ENCODE results near the gene CHRM4.

Gene CHRM4

GRCh38 chr11:46391578-46392420 is at the start of gene CHRM4:
TSS of gene CHRM4 (minus strand) at chr11:46391776. CDS start at chr11:46386557, 5,219 bp downstream.
- DNase-seq: no peak

- peak; percentile 35 for DNase-seq
Measured at GRCh38 chr11:46438211-46438610, 46.6 kb upstream of the CHRM4 start.

DNA sequence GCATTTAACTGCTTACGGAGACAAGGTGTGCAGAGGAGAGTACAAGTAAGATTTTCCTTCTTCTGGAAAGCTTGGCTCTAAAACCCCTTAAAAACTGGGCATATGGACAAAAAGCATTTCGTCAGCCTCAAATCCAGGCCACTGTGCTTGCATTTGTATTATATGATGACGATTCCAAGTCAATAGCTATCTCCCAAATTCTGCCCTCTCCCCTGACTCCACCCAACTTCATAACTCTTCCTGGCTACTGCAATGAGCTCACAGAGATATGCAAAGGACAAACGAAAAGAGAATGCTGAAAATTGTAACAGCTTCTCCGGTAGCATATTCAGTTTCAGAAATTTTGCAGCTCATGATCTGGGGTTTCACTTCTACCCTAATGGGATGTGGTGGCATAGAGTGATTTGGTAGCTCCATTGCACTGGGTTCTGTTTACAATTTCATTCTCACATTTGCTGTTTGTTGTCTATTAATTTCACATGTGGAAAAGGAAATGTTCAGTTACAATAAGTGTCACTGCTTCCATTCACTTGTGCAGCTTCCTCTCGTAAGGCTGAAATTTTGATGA is 45.6 kb upstream of the CHRM4 start:
- DNase-seq: no peak

GRCh38 chr11:46436113-46436512 is 44.5 kb upstream of the CHRM4 start:
- no peak for DNase-seq

GRCh38 chr11:46435679-46436078 is 44.1 kb upstream of the CHRM4 start:
- no peak for DNase-seq

- DNase-seq: no peak
Measured at GRCh38 chr11:46431211-46431610, 39.6 kb upstream of the CHRM4 start.

GRCh38 chr11:46429717-46430116 is 38.1 kb upstream of the CHRM4 start:
- DNase-seq: no peak

DNA sequence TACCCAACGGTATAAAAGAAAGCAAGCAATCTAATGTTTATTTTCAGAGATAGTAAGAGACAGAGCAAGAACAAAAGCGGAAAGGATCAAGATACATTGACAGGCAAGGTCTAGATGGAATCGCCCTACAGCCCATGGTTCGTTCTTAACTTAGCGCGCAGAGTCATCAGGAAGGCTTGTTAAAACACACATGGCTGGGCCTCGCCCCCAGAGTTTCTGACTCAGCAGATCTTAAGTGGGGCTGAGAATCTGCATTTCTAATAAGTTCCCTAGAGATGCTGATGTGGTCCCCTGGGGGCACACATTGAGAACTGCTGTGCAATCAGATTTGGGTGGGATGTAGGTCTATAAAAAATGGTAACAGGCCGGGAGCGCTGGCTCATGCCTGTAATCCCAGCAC is 35.8 kb upstream of the CHRM4 start:
- DNase-seq: no peak

DNA sequence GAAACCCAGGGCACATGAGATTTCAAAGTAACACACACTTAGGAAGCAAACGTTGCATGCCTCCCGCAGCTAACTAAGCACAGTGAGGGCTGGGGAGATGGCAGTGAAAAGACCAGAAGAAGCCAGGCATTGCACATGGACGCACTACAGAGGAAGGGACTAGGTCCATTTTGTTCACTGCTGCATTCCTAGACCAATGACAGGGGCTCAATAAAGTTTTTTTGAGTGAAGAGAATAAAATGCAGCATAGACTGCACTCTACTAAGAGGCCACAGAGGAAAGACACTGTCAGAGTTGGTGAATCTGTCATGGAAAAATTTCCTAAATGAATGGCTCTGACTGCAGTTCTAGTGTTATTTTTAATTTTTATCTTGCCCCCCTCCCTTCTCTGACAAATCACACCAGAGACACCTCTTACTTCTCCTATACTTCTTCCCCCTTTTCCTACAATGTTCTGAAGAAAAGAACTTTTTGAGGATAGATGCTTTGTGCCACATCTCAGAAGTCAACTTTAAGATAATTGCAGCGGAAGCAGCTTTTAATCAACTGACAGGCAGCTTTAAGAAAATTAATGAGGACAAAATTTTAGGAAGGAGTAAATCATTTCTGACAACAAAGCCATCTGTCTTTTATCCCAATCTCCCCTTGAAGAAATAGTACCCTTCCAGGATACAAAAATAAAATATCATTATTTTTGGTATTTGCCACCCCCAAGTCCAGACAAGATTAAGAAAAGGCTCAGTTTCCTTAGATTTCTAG is 34.8 kb upstream of the CHRM4 start:
- no peak for DNase-seq

DNA sequence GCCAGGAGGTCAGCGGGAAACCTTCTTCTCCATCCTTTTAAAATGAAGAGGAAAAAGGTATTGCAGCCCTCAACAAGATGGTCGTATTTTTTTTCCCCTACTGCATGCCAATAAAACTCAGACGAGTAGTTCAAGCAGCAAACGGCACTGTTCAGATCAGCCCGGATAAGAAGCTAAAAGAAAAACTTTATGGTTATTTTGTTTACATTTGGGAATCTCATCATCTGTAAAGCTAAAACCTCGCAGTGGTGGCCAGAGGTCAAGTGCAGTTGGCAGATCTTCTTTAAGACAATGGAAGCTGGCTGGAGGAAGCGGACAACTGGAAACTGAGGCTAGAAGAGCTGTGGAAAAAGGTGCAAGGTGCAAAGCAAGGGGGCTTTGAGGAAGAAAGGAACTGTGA is 31.0 kb upstream of the CHRM4 start:
- DNase-seq: no peak

- DNase-seq: peak; percentile 73
Measured at GRCh38 chr11:46421257-46421880, 29.8 kb upstream of the CHRM4 start.

GRCh38 chr11:46420513-46420912 is 28.9 kb upstream of the CHRM4 start:
- DNase-seq: no peak

GRCh38 chr11:46418751-46419150 is 27.2 kb upstream of the CHRM4 start:
- DNase-seq: no peak

- no peak for DNase-seq
Measured at GRCh38 chr11:46417711-46418110, 26.1 kb upstream of the CHRM4 start.

GRCh38 chr11:46414879-46415278 is 23.3 kb upstream of the CHRM4 start:
- no peak for DNase-seq

DNA sequence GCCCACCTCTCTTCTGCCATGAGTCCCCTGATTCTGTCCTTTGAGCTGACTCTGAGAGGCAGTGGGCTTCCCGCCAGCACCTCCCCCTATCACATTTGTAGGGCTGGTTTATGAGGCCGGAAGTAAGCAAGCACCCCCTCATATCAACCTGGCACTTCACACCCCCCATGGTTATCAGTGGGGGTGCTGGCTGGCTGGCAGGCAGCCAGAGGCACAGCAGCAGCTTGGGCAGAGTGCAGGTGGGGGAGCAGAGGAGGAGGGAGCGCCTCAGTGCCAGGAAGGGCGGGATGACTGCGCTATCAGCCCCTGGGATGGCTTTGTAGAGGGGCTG is 22.9 kb upstream of the CHRM4 start:
- no peak for DNase-seq

DNA sequence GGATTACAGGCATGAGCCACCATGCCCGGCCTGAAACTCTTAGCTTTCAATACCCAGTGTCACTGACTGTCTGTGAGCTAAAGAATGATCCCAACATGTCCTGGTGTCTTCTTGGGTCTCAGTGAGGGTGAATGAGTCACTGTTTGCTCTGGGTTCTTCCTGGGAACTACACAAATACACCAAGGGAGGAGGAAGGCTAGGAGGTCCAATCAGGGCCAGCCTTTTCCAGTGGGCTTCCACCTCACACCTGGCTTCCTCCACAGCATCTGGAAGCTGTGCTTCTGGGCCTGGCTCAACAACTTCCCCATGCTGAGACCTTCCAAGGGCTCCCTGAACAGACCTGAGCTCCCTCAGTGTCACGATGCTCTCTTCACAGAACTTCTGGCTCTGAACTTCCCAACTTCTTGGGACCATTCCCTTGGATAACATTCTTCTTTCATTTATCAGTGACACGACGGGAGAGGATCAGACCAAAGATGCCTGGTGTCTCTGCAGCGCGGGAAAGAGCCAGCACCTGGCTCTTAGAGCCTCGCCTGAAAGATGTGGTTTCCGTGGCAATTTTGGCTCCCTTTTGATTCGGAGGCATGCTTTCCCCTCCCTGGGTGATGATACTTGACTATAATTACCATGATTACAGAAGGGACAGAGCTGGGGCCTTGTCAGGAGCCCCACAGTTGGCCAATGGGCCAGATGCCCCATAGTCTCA is 22.3 kb upstream of the CHRM4 start:
- no peak for DNase-seq

GRCh38 chr11:46410021-46410420 is 18.4 kb upstream of the CHRM4 start:
- DNase-seq: peak; percentile 13

DNA sequence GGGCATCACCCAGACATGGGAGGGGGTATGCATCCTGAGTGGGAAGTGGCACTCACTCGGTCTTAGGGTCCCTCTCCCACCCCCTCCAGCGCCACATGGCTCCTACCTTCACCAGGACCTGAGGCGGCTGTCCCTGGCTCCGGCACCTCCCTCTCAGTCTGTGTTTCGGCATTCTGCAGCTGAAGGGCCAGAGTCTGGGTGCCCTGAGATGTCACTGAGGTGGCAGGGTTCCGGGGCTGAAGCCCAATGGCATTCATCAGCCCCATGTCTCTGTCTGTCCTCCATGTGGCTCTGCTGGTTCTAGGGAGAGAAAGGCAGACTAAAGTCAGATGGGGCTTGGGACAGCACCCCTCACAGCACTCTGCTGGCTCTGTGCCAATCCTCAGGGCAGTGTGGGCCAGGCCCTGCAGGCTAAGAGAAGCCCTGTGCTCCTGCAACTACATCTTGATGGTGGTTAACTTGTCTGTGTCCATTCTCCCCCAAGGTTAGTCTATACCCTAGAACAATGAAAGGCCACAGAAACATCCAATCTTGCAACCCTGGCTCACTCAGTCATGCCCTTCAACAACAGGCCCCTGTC is 16.9 kb upstream of the CHRM4 start:
- DNase-seq: no peak

DNA sequence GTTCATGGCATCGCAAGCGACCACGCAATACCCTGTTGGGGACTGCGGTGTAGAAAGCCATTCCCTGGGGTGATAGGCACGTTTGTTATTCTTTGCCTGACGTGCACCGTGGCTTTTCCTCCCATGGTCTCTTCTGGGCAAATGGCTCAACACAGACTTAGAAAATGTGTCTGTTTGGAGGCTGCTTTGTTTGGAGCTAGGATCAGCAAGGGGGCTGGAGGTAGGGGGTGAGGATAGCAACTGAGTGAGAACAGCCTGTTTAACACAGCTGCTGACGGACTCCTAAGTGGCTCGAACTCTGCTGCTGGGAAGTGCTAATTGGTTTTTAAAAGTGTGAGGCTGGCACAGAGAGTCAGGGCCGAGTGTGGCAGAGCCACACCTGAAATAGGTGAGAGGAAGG is 16.1 kb upstream of the CHRM4 start:
- no peak for DNase-seq

GRCh38 chr11:46404476-46405017 is 13.0 kb upstream of the CHRM4 start:
- DNase-seq: no peak
